SK-N-SH treated with all-trans-retinoic acid at 6 μM for 48 hours (cell line): ENCODE data around the gene FAM234B.

Experiments used
- ATAC-seq: fragments of 200-7000 bp; cut with Tn5 transposase; 3 replicates; pipeline ENCODE4 v1.9.1; 2020; ENCODE audit warnings: mild to moderate bottlenecking, moderate library complexity
- CREB5 ChIP-seq: fragments of 250-450 bp; sonication (Bioruptor Pico); IDR thresholded peaks from 2 replicates; pipeline ENCODE4 v1.5.1; 2020; ENCODE audit warnings: low read depth, mild to moderate bottlenecking, moderate library complexity
- CSDC2 ChIP-seq: fragments of 250-450 bp; sonication (Bioruptor Pico); IDR thresholded peaks from 2 replicates; pipeline ENCODE4 v1.5.0; 2020; ENCODE audit warnings: mild to moderate bottlenecking, moderate library complexity
- ESRRG ChIP-seq: fragments of 250-450 bp; sonication (Bioruptor Pico); IDR thresholded peaks from 2 replicates; pipeline ENCODE4 v1.6.1; 2021; ENCODE audit warnings: mild to moderate bottlenecking
- GLIS3 ChIP-seq: fragments of 250-450 bp; sonication (Bioruptor Pico); IDR thresholded peaks from 2 replicates; pipeline ENCODE4 v1.5.0; 2020; ENCODE audit warnings: mild to moderate bottlenecking, moderate library complexity
- ISL1 ChIP-seq: fragments of 250-450 bp; sonication (Bioruptor Pico); IDR thresholded peaks from 2 replicates; pipeline ENCODE4 v2.1.2; 2022; ENCODE audit warnings: mild to moderate bottlenecking, moderate library complexity
- OSR1 ChIP-seq: fragments of 250-450 bp; sonication (Bioruptor Pico); IDR thresholded peaks from 2 replicates; pipeline ENCODE4 v1.8.0; 2022; ENCODE audit warnings: moderate library complexity, mild to moderate bottlenecking, inconsistent platforms
- PPARA ChIP-seq: fragments of 250-450 bp; sonication (Bioruptor Pico); IDR thresholded peaks from 2 replicates; pipeline ENCODE4 v1.5.0; 2020; ENCODE audit warnings: mild to moderate bottlenecking, borderline replicate concordance
- RARB ChIP-seq: fragments of 250-450 bp; sonication (Bioruptor Pico); IDR thresholded peaks from 2 replicates; pipeline ENCODE4 v1.8.0; 2021; ENCODE audit warnings: mild to moderate bottlenecking, moderate library complexity
- SNAI2 ChIP-seq: fragments of 250-450 bp; sonication (Bioruptor Pico); IDR thresholded peaks from 2 replicates; pipeline ENCODE4 v1.5.0; 2020; ENCODE audit warnings: mild to moderate bottlenecking, moderate library complexity
- TCF4 ChIP-seq: fragments of 250-450 bp; sonication (Bioruptor Pico); IDR thresholded peaks from 2 replicates; pipeline ENCODE4 v1.8.0; 2021; ENCODE audit warnings: mild to moderate bottlenecking, moderate library complexity, borderline replicate concordance
- TOX ChIP-seq: fragments of 250-450 bp; sonication (Bioruptor Pico); IDR thresholded peaks from 2 replicates; pipeline ENCODE4 v1.8.0; 2021; ENCODE audit warnings: mild to moderate bottlenecking, moderate library complexity, borderline replicate concordance
- ZFP3 ChIP-seq: fragments of 250-450 bp; sonication (Bioruptor Pico); IDR thresholded peaks from 2 replicates; pipeline ENCODE4 v1.5.0; 2020; ENCODE audit warnings: mild to moderate bottlenecking, moderate library complexity
- ZFP30 ChIP-seq: fragments of 450-650 bp; formaldehyde crosslinking; IDR thresholded peaks from 2 replicates; pipeline ENCODE4 v1.5.0; 2022; ENCODE audit warnings: mild to moderate bottlenecking, moderate library complexity
- ZNF565 ChIP-seq: fragments of 450-650 bp; formaldehyde crosslinking; conservative IDR thresholded peaks from 2 replicates; pipeline ENCODE4 v1.5.0; 2020; ENCODE audit warnings: low read depth, mild to moderate bottlenecking, moderate library complexity
- ZNF70 ChIP-seq: fragments of 450-650 bp; formaldehyde crosslinking; IDR thresholded peaks from 2 replicates; pipeline ENCODE4 v1.5.0; 2020; ENCODE audit warnings: mild to moderate bottlenecking, moderate library complexity
- ZNF8 ChIP-seq: fragments of 450-650 bp; formaldehyde crosslinking; IDR thresholded peaks from 2 replicates; pipeline ENCODE4 v1.5.0; 2020; ENCODE audit warnings: mild to moderate bottlenecking, moderate library complexity
- TF ChIP-seq, protein P1 (sequence below): fragments of 250-450 bp; sonication (Bioruptor Pico); IDR thresholded peaks from 2 replicates; pipeline ENCODE4 v1.8.0; 2021; ENCODE audit warnings: low read depth, mild to moderate bottlenecking, moderate library complexity, borderline replicate concordance
- TF ChIP-seq, protein P2 (sequence below): fragments of 250-450 bp; sonication (Bioruptor Pico); IDR thresholded peaks from 2 replicates; pipeline ENCODE4 v1.5.1; 2021; ENCODE audit warnings: mild to moderate bottlenecking, moderate library complexity
- TF ChIP-seq, protein P3 (sequence below): fragments of 250-450 bp; sonication (Bioruptor Pico); IDR thresholded peaks from 2 replicates; pipeline ENCODE4 v1.8.0; 2020; ENCODE audit warnings: mild to moderate bottlenecking, moderate library complexity, borderline replicate concordance

Gene FAM234B

GRCh38 chr12:13004986-13005385 lies 39.2 kb upstream of the FAM234B start:
- ATAC-seq, result no peak
- no peak for TF ChIP-seq TOX
- no peak for TF ChIP-seq ZNF565 (CRISPR knock-in tag)
- TF ChIP-seq, protein P1, sequence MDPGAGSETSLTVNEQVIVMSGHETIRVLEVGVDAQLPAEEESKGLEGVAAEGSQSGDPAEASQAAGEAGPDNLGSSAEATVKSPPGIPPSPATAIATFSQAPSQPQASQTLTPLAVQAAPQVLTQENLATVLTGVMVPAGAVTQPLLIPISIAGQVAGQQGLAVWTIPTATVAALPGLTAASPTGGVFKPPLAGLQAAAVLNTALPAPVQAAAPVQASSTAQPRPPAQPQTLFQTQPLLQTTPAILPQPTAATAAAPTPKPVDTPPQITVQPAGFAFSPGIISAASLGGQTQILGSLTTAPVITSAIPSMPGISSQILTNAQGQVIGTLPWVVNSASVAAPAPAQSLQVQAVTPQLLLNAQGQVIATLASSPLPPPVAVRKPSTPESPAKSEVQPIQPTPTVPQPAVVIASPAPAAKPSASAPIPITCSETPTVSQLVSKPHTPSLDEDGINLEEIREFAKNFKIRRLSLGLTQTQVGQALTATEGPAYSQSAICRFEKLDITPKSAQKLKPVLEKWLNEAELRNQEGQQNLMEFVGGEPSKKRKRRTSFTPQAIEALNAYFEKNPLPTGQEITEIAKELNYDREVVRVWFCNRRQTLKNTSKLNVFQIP (CRISPR knock-in tag), result no peak
- no peak for TF ChIP-seq SNAI2
- TF ChIP-seq ZNF8 (CRISPR knock-in tag), result no peak
- no peak for TF ChIP-seq ISL1 (CRISPR knock-in tag)
- no peak for TF ChIP-seq TCF4 (CRISPR knock-in tag)
- no peak for TF ChIP-seq CSDC2 (CRISPR knock-in tag)
- no peak for TF ChIP-seq OSR1 (CRISPR knock-in tag)

- no peak for ATAC-seq
- no peak for TF ChIP-seq PPARA
- no peak for TF ChIP-seq ZFP30 (CRISPR knock-in tag)
- no peak for TF ChIP-seq ZNF8 (CRISPR knock-in tag)
- no peak for TF ChIP-seq OSR1 (CRISPR knock-in tag)
- TF ChIP-seq, protein P2, sequence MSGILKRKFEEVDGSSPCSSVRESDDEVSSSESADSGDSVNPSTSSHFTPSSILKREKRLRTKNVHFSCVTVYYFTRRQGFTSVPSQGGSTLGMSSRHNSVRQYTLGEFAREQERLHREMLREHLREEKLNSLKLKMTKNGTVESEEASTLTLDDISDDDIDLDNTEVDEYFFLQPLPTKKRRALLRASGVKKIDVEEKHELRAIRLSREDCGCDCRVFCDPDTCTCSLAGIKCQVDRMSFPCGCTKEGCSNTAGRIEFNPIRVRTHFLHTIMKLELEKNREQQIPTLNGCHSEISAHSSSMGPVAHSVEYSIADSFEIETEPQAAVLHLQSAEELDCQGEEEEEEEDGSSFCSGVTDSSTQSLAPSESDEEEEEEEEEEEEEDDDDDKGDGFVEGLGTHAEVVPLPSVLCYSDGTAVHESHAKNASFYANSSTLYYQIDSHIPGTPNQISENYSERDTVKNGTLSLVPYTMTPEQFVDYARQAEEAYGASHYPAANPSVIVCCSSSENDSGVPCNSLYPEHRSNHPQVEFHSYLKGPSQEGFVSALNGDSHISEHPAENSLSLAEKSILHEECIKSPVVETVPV (CRISPR knock-in tag), result no peak
- TF ChIP-seq ESRRG (CRISPR knock-in tag), result no peak
- no peak for TF ChIP-seq ZNF565 (CRISPR knock-in tag)
Observed at GRCh38 chr12:13005649-13006048, 38.5 kb upstream of the FAM234B start.

DNA sequence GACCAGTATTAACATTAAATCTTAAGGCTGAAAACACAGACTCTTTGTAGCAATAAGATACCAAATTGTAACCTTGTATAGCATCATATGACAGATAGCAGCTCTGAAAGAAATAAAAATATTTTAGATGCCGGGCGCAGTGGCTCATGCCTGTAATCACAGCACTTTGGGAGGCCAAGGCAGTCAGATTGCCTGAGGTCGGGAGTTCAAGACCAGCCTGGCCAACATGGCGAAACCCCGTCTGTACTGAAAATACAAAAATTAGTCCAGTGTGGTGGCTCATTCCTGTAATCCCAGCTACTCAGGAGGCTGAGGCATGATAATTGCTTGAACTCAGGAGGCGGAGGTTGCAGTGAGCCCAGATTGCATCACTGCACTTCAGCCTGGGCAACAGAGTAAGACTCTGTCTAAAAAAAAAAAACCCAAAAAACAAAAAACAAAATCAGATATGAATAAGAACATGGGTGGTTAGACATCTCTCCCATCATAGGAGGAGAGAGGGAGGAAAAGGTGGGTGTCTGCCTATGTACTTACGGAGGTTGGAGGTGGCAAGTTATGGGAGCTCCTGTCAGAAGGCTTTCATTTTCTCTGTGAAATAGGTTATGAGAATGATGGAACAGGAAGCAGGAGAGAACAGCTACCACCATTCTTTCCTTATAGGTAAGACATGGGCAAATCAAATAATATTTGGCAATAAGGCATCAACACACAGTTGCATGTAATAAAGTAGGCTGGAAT lies 36.5 kb upstream of the FAM234B start:
- no peak for ATAC-seq
- TF ChIP-seq PPARA (no peak), CREB5 (CRISPR knock-in tag) (no peak), ISL1 (CRISPR knock-in tag) (no peak), ZFP3 (CRISPR knock-in tag) (no peak)
- TF ChIP-seq, protein P3, sequence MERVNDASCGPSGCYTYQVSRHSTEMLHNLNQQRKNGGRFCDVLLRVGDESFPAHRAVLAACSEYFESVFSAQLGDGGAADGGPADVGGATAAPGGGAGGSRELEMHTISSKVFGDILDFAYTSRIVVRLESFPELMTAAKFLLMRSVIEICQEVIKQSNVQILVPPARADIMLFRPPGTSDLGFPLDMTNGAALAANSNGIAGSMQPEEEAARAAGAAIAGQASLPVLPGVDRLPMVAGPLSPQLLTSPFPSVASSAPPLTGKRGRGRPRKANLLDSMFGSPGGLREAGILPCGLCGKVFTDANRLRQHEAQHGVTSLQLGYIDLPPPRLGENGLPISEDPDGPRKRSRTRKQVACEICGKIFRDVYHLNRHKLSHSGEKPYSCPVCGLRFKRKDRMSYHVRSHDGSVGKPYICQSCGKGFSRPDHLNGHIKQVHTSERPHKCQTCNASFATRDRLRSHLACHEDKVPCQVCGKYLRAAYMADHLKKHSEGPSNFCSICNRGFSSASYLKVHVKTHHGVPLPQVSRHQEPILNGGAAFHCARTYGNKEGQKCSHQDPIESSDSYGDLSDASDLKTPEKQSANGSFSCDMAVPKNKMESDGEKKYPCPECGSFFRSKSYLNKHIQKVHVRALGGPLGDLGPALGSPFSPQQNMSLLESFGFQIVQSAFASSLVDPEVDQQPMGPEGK (CRISPR knock-in tag), result no peak

GRCh38 chr12:13008741-13009380 lies 35.3 kb upstream of the FAM234B start:
- TF ChIP-seq ISL1 (CRISPR knock-in tag), result no peak
- TF ChIP-seq GLIS3 (CRISPR knock-in tag), result no peak
- no peak for ATAC-seq

GRCh38 chr12:13011098-13011497 lies 33.1 kb upstream of the FAM234B start:
- no peak for ATAC-seq
- TF ChIP-seq ZNF70 (CRISPR knock-in tag) (no peak), ZFP3 (CRISPR knock-in tag) (no peak)
- TF ChIP-seq, all 23 proteins: peak for 0

- no peak for TF ChIP-seq ZFP30 (CRISPR knock-in tag)
- TF ChIP-seq RARB (CRISPR knock-in tag), result no peak
- TF ChIP-seq SNAI2, result no peak
- no peak for ATAC-seq
Observed at GRCh38 chr12:13022851-13023271, 21.3 kb upstream of the FAM234B start.
